Activated CD4-positive, alpha-beta T cell treated with anti-CD3 and anti-CD28 coated beads for 48 hours (primary cell): ENCODE measurements around the gene C18orf63.

ENCODE experiments used
- DNase-seq: peaks from one replicate; pipeline ENCODE4 v3.0.0-alpha.2; 2020

Gene C18orf63

GRCh38 chr18:74381621-74382295 lies 66.1 kb downstream of the C18orf63 start:
- DNase-seq, result no peak

GRCh38 chr18:74382481-74383017 lies 66.9 kb downstream of the C18orf63 start:
- DNase-seq, result no peak

GRCh38 chr18:74387383-74387782 lies 71.7 kb downstream of the C18orf63 start:
- DNase-seq, result no peak

- no peak for DNase-seq
Observed at GRCh38 chr18:74388227-74388626, 72.6 kb downstream of the C18orf63 start.

GRCh38 chr18:74389171-74389927 lies 73.7 kb downstream of the C18orf63 start:
- DNase-seq, result no peak

- no peak for DNase-seq
Observed at GRCh38 chr18:74389991-74390390, 74.4 kb downstream of the C18orf63 start.

GRCh38 chr18:74390900-74391299 lies 75.3 kb downstream of the C18orf63 start:
- DNase-seq, result no peak

GRCh38 chr18:74392323-74392722 lies 76.7 kb downstream of the C18orf63 start:
- DNase-seq, result no peak

- DNase-seq, result no peak
Observed at GRCh38 chr18:74395006-74395405, 79.4 kb downstream of the C18orf63 start.

GRCh38 chr18:74395648-74396154 lies 80.1 kb downstream of the C18orf63 start:
- no peak for DNase-seq

GRCh38 chr18:74396171-74397169 lies 80.8 kb downstream of the C18orf63 start:
- DNase-seq, result no peak

- DNase-seq, result no peak
Observed at GRCh38 chr18:74397572-74397971, 81.9 kb downstream of the C18orf63 start.

- DNase-seq, result no peak
Observed at GRCh38 chr18:74399091-74399887, 83.7 kb downstream of the C18orf63 start.

- DNase-seq, result no peak
Observed at GRCh38 chr18:74400813-74401212, 85.2 kb downstream of the C18orf63 start.

GRCh38 chr18:74402806-74403433 lies 87.3 kb downstream of the C18orf63 start:
- no peak for DNase-seq

GRCh38 chr18:74407888-74408287 lies 92.2 kb downstream of the C18orf63 start:
- no peak for DNase-seq
